Stimulated activated CD8-positive, alpha-beta memory T cell treated with anti-CD3 and anti-CD28 coated beads, Interleukin-2, amount 100 ng/mL, for 48 hours (primary cell): ENCODE data around the gene CER1.
"Not testable (repeated sequence)": the region's sequence is repeated elsewhere in the genome, so short reads cannot be mapped to it uniquely, and the experiment has no call there.

Source experiments
- DNase-seq, 2 donors: peaks; one replicate each; pipeline ENCODE4 v3.0.0-alpha.2; 2020; ENCODE audit warnings: low read depth in 2 of 2

The CER1 gene

DNA sequence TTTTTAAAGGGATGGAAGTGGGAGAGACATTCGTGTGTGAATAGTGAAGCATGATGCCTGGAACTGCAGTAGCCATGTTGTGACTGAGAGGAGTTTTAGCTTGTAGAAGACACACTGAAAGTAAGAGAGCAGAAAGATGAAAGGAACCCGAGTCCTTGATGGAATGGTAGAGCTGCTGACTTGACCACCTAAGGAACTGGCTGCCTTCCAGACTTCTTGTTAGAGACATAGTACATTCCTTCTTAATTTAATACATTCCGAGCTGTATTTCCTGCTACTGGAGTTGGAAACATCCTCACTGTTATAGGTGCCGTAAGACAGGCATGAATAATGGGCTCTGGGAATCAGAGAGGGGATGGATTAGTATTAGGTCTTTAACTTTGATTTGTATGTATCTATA is 7.4 kb downstream of the CER1 start:
- DNase-seq = no peak

DNA sequence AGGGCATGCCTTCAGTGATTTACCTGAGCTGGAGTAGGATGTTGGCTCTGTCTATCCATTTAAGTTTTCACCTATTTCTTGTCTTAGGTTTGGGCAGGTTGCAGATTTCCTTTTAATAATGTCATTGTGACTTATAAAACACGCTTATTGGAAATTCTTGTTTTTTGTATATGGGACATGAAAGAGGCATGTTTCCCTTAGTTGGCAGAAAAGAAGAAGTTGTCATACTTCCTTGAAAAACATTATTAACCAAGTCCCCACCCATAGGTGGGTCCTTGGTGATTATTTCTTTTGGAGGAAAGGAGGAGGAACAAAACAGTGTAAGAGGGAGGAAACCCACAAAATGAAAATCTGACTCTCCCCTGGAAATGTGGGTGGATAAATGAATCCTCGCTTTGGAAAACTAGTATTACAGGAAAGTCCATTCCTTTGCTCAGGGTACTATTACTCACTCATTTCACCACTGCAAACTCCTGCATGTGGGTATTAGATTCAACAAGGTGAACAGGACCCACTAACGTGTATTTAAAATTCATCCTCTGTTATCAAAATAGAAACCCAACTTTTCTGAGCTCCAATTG is 9.3 kb downstream of the CER1 start:
- no peak for DNase-seq

DNA sequence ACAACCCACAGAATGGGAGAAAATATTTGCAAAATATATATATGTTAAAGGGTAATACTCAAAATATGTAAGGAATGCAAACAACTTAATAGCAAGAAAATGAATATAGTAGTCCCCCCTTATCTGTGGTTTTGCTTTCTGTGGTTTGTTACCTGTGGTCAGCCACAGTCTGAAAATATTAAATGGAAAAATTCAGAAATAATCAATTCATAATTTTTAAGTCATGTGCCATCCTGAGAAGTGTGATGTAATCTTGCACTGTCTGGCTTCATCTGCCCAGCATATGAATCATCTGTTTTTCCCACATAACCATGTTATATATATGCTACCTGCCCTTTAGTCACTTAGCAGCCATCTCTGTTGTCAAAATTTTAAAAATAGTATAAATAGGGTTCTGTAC is 11.7 kb downstream of the CER1 start:
- no peak for DNase-seq

DNA sequence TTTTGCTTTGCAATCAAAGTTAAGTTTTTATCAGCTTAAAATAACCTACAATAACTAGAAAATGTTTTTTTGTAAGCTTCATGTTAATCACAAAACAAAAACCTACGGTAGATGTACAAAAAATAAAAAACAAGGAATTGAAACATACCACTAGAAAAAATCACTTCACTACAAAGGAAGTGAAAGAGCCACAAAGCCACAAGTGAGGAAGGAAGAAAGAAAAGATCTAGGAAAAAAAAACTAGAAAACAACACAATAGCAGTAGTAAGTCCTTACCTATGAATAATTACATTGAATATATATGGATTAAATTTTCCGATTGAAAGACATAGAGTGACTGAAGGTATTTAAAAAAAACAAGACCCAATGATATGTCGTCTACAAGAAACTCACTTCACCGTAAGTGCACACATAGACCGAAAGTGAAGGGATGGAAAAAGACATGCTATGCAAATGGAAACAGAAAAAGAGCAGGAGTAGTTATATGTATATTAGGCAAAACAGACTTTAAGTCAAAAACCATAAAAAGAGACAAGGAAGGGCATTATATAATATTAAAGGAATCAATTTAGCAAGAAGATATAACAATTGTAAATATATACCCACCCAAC is 15.9 kb downstream of the CER1 start:
- no peak for DNase-seq

DNA sequence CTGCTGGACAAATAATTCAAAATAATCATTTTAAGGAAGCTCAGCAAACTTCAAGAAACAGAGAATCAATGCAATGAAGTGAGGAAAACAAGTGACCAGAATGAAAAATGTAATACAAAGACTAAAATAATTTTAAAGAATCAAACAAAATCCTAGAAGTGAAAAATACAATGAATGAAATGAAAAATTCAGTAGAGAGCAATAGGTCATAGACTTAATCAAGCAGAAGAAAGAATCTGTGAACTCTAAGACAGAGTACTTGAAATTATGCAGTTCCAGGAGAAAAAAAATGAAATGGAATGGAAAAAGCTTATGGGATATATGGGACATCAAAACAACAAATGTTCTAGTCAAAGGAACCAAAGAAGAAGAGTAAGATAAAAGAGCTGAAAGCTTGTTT is 17.5 kb downstream of the CER1 start:
- no peak for DNase-seq

DNA sequence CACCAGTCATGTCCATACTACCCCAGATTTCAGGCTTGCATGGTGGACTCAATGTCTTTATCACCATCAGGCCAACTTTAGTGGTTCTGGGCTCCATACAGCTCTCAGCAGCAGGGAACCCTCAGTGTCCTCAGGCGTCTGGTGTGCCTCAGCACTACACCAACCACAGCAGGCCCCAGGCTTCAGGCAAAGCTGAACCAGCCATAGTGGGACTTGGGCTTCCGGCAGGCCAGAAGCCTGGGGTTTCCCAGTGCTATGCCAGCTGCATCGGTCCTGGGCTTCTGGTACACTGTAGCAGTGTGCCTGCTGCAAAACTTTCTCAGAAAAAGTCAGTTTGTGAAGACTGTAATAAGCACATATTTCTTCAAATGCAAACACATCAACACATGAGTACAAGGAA is 18.3 kb downstream of the CER1 start:
- no peak for DNase-seq

DNA sequence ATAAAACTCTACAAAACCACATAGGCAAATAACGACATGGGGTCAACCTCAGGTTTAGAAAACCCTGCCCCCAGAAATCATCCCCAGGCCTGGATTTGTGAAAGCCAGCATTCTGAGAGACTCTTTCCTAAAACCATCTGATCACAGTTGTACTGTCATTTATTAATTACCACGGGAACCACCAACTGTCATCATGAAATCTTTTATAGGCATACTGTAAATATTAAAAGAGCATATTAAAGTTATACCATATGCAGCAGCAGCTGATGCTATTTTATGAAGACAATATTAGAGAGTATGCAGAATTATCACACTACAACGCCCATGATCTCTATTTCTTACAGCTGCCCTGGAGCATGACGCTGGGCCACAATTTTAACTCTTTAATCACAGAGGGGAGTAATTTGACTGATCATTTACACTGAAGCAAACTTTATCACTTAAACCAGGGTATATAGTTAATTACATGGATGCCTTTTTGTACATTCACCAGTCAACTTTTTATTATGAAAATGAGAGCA is 20.3 kb downstream of the CER1 start:
- no peak for DNase-seq

DNA sequence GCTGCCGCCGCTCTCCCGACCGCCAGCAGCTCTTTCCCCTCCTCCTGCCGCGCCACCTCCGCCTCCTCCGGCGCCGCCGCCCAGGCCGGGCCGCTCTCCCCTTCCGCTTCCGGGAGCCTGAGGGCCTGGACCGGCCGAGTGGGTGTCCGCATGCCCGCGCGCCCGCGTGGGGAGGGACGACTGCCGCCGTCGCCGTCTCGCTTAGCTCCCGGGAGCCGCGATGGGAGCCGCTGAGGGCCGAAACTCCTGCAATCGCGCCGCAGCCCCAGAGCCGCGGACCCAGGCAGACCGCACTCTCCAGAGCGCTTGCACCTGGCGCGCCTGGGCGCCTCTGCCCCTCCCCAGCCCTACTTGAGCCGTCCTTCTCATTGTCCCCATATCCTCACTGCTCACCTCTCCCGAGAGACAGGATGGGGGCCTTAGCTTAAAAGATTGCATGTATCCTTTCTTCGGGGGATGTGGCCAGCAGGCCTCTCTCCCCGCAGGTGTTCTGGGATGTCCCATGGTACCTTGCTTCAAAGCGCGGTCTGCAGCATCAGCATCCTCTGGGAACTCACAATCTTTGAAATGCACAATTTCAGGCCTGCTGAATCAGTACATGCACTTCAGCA is 29.2 kb downstream of the CER1 start, which contains the start of gene ZDHHC21:
TSS of gene ZDHHC21 (minus strand) at position 182 of the 611 bp plus-strand sequence. CDS start 19,092 bp downstream, outside the sequence.
- DNase-seq = peak; percentile 48 to 58

DNA sequence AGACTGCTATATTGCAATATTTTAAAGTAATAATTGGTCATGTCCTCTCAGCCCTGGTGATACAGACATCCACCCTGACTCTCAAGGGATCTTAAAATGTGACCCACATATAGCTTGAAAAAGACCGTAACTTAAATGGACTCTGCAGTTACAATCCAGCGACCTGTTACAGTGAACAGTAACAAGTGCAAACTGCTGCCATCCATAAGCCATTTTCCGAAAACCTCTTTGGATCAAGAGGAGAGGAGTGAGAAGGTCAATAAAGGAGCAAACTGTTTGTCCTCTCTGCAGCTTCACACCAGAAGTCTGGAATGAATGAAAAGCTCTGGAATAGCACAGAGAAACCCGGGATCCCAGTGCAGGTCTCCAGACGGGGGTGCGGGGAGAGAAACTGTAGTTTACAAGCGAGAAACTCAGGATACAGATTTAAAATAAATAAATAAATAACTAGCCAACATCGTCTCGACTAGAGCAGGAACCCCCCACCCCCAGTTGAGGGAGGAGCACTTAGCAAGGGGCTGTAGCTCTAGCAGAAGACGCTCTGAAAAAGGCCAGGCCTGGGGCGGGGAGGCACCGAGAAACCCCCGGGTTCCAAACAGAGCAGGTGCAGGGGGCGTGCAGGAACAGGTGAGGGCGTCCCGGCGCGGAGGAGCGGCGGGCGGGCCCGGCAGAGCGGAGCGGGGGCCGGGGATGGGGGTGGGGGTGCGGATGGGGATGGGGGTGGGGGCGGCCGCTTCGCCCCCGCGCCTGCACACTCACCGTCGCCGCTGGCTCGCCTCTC is 29.9 kb downstream of the CER1 start:
- DNase-seq = no peak

DNA sequence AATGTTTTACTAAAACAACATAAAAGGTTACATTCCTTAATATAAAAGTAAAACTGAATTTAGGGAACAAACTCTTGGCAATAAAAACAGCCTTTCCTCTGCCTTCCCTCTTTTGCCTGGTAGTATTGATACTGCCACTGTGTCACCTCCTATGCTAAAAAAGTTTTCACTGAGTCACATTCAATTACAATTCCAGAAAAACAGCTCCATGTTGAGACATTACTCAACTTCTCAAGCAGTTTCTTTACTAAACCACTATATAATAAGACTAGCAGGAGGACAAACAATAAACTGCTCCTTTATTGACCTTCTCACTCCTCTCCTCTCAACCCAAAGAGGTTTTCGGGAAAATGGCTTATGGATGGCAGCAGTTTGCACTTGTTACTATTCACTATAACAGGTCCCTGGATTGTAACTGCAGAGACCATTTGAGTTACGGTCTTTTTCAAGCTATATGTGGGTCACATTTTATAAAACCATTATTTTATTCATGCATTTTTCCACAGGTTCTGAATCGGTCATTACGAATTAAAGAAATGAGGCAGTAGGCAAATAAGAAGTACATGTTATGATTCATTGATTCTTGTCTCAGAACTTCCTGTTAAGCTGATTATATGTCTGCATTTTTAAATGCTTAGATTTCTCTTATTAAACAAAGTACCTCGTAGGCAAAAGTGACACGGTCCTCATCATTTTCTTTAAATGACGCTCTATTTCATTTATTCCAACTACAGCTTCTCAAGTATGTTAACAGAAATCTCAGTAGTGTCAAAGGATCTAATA is 31.4 kb downstream of the CER1 start:
- DNase-seq = no peak

DNA sequence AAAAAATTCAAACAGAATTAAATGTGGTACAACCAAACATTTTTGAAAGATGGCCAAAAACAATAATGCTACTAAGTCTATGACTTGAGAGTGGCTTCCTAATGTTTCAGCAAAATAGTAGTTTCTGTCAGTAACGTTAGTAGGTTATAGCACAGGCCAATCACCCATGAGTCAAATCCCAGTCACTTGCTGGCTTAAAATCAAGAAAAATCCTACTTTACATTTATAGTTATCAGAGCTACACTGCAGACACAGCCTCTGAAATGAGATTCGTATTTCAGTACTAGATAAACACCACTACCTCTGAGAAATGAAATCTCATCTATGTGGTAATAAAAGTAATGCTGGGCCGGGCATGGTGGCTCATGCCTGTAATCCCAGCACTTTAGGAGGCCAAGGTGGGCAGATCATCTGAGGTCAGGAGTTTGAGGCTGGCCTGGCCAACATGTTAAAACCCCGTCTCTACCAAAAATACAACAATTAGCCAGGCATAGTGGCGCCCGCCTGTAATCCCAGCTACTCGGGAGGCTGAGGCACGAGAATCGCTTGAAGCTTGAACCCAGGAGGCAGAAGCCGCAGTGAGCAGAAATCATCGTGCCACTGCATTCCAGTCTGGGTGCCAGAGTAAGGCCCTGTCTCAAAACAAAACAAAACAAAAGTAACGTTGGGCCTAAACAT is 35.4 kb downstream of the CER1 start:
- DNase-seq = no peak

DNA sequence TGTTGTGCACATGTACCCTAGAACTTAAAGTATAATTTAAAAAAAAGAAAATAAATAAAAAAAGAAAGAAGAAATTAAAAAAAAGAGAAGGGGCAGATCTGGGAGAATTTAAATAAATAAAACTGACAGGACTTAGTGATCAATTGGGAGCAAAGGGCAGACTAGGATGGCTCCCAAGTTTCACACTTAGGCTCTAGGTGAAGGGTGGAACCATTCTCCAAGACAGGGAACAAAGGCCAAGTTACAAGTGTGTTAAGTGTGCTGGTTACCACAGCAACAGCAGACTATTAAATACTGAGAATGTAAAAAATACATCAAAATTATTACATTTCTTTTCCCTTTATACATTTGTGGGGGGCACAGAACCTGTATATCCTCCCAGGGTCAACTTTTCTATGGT is 36.4 kb downstream of the CER1 start:
- no peak for DNase-seq

DNA sequence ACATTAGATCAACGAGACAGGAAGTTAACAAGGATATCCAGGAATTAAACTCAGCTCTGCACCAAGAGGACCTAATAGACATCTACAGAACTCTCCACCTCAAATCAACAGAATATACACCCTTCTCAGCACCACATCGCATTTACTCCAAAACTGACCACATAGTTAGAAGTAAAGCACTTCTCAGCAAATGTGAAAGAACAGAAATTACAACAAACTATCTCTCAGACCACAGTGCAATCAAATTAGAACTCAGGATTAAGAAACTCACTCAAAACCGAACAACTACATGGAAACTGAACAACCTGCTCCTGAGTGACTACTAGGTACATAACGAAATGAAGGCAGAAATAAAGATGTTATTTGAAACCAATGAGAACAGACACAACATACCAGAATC is 39.9 kb downstream of the CER1 start:
- DNase-seq = not testable (repeated sequence)

DNA sequence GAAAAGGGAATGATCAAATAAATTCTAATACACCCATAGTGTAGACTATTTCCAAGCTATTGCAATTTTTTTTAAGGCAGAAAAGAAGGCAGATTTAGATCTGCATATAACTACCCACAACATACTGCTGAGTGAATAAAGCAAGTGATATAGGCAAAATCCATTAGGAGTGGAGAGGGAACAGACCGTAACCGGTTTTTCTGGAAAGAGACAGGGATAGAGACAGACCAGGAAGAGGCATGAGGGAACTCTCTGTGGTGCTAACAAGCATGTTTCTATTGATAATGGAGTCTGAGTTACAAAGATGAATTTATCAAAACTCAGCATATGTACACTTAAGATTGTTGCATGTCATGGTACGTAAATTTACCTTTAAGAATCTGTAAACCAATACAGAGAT is 43.8 kb downstream of the CER1 start:
- no peak for DNase-seq

DNA sequence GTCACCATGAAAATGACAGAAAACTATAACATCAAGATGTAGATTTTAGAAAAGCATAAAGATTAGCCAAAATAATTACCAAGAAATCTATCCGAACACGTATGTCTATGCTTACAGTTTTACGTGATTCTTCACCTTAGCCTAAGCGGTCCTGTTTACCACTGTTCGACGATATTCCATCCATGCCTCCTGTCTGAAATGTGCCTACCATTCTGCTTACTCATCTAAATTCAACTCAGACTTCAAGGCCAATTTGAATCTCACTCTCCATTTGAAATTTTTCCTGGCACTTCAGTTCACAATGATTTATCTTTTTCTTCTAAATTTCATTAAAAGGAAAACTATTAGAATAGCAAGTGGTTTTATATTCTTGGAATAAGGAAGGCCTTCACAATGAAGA is 44.7 kb downstream of the CER1 start:
- no peak for DNase-seq

DNA sequence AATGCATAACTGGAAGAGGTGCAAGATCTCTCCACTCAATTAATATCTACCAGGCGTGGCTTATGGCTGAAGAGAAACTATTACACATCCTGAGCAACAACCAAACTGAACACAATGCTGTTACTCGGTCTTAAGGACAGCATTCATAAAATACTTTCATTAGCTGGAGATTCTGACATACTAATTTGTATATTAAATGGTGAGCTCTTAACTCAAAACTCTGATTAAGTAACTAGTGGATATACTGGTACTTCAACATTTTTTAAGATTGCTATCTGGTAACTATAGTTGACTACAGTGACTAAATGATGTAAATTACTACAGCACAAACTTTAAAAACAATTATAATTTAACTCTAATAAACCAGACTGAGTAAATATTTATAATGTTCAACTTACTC is 45.1 kb downstream of the CER1 start:
- DNase-seq = no peak

DNA sequence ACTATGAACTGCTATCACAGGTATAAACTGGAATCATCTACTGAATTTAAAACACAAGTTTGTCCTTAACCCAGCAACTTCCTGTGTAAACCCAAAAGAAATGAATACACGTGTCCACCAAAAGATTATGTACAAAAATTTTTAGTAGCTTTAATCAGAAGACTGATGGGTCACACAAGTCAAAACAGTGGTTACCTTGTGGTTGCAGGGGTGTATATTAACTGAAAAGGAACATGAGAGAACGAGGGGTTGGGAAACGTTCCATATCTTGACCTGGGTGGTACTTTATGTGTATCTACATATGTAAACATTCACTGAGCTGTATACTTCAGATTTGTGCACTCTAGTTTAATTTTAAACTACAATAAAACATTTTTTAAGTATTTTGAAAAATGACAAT is 47.9 kb downstream of the CER1 start:
- DNase-seq = no peak

DNA sequence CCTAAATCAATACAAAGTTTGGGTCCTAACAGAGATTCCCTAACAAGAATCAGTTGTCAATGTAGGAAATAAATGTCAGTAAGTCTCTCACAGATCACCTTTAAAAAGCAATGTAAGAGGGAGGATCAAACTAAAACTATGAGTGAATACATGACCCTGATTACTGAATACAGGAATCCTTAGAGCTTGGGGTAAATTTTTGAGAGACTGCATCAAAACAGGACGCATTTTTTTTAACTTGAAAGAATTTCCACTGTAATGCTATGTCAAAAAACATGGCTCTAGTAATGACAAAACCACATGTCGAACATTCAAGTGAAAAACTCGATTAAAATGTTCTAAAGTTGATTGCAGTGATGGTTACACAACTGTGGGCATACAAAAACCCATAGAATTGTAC is 51.2 kb downstream of the CER1 start:
- no peak for DNase-seq

DNA sequence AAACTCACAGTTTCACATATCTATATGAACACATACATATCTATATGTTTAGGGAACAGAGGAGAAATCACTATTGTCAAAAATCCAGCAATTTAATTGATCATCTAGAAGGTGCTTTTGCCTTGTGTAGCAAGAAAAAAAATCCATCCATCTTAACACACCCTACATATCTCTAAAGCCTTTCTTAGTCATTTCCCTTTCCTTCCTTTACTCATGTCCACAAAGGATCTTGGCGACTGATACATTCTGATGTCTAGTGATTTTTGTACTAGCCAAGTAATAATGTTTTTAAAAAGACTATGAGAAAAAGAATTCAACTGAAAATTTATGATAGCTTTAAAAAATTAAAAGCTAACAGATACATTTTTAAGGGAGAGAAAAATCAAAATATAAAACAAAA is 51.8 kb downstream of the CER1 start:
- no peak for DNase-seq
